Eye (tissue), 1 donor: ENCODE data around the gene PGGHG.
"Not testable (repeated sequence)": the region's sequence is repeated elsewhere in the genome, so short reads cannot be mapped to it uniquely, and the experiment has no call there.

Source experiments
- DNase-seq: peaks from one replicate; pipeline ENCODE4 v3.0.0-alpha.2; 2015

Gene PGGHG

DNA sequence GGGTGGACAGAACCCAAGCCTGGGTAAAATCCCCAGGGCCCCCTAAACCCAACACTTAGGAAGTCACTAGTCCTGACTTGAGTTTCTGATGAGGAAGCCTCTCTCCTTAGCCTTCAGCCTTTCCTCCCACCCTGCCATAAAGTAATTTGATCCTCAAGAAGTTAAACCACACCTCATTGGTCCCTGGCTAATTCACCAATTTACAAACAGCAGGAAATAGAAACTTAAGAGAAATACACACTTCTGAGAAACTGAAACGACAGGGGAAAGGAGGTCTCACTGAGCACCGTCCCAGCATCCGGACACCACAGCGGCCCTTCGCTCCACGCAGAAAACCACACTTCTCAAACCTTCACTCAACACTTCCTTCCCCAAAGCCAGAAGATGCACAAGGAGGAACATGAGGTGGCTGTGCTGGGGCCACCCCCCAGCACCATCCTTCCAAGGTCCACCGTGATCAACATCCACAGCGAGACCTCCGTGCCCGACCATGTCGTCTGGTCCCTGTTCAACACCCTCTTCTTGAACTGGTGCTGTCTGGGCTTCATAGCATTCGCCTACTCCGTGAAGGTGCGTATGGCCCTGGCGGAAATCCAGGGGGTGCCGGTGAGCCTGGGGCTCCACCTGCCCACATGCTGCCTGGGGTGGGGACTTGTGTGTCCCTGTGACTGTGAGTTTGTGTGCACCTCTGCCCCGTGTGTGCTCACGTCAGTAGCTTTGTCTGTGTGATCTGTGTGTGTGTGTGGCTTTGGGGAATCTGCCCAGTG, 25.0 kb downstream of the PGGHG start, which contains the start of gene IFITM1:
IFITM1 (plus strand) TSS at position 254 of the 767 bp plus-strand sequence; CDS start at position 385, 131 bp downstream.
- DNase-seq = peak; percentile 59

DNA sequence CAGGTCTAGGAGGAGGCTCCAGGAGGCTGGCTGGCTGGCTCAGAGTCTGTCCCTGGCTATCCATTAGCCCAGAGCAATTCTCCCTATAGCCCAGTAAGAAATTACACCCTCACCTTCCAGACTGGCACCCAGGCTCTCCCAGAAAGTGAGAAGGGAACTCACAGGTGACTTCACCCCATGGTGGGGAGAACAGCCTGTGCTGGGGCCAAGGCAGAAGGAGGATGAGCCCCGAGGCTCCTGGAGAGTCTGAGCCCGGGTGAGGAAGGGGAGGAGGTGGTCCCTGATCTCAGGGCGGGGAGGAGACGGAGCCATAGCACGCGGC, 25.6 kb downstream of the PGGHG start:
- not testable (repeated sequence) for DNase-seq

- no peak for DNase-seq
These were observed 26.1 kb downstream of the PGGHG start for GRCh38 chr11:315051-315481.

GRCh38 chr11:315516-315994, 26.6 kb downstream of the PGGHG start:
- no peak for DNase-seq

DNA sequence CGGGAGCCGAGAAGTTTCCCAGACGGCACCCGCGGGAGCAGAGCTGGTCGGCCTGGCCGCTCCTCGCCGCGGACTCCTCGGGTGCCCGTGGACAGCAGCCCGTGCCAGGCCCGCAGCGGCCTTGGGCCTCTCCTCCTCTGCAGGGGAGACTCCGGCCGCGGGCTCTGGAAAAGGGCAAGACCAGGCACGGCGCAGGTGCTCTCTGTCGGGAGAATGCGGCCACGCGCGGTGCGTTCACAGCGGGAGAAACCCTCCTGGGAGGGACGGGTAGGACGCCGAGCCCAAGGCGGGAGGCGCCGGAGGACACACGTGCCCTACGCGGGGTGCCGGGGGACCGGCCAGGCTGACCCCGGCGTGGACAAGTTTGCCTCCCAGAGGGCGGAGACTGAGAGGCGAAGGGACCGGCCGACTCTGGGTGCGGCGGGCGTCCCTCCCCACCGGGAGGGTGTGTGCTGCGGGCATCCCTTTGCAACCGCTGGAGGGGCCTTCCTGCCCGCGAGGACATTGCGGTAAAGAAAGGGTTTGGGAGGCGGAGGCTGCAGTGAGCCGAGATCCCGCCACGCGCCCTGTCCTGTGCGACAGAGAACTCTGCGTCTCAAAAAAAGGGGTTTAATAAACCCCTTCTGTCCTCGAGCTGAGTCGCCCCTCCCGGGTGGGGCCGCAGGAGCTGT, 27.2 kb downstream of the PGGHG start:
- peak; percentile 53 for DNase-seq

DNA sequence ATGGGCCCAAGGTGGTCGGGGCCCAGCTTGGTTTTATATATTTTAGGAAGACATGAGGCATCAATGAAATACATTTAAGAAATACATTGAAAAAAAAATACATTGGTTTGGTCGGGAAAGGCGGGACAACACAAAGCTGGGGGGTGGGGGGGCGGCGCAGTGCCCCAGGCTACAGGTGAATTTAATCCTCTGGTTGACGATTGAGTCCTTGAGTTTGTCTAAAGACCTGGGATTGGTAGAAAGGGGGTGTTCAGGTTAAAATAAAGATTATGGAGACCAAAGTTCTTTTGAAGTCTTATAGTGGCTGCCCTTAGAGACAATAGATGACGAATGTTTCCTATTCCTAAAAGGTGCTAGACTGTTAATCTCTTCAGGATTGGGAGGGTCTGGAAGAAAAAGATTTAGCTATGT, 28.0 kb downstream of the PGGHG start:
- no peak for DNase-seq

DNA sequence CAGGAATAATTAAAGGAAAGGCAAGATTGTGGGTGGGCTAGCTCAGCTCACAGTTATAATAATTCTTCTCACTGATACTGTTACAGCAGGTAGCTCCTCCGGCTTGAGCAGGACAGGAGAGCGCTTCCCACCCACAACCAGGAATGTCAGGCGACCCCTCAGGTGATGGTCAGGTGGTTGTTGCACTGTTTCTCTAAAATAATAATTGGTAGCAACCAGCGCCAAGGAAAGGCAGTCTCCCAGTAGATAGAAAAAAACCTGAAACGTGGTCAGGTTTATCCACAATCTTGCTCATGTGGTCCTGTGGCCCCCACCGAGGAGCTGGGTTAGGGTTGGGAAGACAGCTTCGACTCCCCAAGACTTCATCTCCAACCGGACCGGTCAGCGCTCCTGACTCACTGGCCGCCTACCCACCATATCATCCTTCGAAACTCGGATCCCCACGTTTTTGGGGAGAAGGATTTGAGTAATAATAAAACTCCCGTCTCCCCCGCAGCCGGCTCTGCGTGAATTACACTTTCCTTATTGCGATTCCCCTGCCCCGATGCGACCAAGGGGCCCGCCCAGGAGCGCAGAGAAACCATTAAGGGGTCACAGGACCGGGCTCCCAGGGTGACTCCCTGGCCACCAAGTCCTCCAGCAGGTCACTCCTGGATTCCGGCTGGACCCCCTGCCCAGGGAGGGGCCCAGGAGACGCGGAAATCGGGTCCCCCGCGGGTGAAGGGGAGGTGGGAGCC, 28.9 kb downstream of the PGGHG start:
- peak; percentile 27 for DNase-seq

DNA sequence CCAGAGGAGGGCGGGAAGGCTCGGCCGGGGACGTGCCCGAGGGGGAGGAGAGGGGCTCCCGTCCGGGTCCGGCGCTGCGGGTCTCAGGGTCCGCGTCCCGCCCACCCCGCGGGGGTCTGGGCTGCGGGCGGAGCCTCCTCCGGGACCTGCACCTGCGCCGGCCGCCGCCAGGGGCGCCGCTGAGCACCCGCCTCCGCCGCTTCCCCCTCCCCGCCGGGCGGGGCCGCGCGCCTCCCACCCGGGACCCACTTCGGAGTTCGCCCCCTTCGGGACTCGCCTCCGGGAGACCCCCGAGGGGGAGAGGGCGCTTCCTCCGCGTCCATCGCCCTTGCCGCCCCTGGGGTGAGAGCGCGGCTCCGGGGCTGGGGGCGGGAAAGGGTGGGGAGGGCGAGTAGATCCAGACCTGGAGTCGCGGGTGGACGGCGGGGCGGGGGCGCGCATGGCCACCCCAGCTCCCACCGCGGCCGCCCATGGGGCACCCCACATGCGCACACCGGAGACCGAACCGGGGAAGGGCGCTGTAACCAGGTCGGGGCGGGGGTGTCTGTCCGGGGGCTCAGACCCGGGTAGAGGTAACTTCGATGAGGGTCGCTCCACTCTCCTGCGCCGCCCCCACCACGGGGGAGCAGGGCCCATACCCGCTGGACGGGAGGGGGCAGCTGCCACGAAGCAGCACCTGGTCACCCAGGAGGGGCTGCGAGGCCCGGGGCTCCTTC, 29.6 kb downstream of the PGGHG start:
- not testable (repeated sequence) for DNase-seq

- DNase-seq = peak; percentile 37
These were observed 30.4 kb downstream of the PGGHG start for GRCh38 chr11:319121-319887.

DNA sequence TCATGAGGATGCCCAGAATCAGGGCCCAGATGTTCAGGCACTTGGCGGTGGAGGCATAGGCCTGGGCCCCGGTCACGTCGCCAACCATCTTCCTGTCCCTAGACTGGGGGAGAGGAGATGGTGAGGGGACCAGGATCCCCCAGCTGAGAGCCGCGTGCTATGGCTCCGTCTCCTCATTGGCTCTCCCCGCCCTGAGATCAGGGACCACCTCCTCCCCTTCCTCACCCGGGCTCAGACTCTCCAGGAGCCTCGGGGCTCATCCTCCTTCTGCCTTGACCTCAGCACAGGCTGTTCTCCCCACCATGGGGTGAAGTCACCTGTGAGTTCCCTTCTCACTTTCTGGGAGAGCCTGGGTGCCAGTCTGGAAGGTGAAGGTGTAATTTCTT, 31.0 kb downstream of the PGGHG start:
- not testable (repeated sequence) for DNase-seq

DNA sequence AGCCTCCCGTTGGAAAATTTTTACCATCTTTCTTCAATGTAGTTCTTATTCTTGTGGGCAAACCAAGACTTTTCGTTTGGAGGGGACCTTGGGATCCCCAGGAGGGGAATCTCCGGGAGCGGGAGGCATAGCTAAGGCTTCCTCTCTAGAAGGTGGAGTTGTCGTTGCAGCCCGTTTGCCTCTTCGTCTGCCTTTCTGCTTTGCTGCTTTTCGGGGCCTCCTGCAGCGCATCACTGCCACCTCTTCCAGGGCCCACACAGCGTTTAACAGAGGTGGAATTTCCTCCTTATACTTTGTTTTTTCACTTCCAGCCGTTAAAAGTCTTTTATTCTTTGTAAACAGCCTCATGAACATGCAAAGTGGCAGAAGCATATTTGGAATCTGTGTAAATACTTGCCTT, 35.2 kb downstream of the PGGHG start:
- no peak for DNase-seq

- DNase-seq = peak; percentile 50
These were observed 35.9 kb downstream of the PGGHG start for GRCh38 chr11:324593-325517.

- DNase-seq = no peak
These were observed 37.1 kb downstream of the PGGHG start for GRCh38 chr11:325796-326591.

GRCh38 chr11:326592-326841, 37.6 kb downstream of the PGGHG start:
- no peak for DNase-seq

DNA sequence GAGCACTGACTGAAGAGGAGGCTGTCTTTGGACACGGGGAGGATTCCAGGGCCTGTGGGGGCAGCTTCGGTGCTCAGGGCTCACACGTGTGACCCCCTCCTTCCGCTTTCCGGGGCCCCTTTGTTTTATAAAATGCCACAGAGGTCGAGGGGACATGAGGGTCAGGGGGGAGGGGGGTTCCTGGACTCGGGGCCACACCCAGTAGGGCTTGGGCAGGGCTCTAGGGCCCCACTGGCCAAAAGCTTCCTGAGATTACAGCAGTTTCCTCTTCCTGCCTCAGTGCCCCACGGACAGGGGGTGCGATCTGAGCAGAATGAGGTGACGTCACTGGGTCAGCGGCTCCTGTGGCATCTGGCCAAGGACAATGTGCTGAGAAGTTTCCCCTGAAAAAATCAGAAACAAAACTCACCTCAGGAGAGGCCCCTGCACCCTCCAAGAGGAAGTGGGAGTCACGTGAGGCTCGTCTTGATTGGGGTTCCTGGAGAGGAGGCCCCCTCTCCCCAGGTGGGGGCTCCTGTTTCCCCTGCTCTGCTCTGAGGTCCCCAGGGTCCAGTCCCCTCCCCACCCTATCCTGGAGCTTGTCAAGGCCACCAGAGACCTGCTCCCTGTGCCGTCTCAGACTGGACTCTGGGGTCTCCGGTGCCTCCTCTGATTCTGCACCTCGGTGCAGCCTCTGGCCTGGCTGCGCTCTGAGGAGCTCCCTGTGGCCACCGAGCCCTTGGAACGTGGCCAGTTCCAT, 38.1 kb downstream of the PGGHG start:
- peak; percentile 56 for DNase-seq

GRCh38 chr11:327581-327923, 38.6 kb downstream of the PGGHG start:
- no peak for DNase-seq

DNA sequence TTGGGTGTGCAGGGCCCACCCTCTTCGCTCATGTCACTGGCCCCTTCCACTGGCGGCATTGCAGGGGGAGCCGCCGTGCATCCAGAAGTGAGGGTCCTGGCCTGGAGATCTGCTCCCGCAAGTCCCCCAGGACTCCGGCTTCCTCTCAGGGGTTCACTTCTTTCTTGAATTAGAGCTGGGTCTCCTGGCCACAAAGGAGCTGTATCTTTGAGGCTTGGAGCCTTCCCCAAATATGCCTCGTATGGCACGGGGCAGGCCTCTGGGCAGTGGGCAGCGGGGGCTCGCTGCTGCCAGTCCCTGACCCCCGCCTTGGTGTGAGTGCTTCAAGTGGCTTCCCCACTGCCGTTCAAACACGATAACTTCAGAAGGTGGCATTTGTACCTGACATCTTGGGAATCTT, 39.1 kb downstream of the PGGHG start:
- DNase-seq = no peak

DNA sequence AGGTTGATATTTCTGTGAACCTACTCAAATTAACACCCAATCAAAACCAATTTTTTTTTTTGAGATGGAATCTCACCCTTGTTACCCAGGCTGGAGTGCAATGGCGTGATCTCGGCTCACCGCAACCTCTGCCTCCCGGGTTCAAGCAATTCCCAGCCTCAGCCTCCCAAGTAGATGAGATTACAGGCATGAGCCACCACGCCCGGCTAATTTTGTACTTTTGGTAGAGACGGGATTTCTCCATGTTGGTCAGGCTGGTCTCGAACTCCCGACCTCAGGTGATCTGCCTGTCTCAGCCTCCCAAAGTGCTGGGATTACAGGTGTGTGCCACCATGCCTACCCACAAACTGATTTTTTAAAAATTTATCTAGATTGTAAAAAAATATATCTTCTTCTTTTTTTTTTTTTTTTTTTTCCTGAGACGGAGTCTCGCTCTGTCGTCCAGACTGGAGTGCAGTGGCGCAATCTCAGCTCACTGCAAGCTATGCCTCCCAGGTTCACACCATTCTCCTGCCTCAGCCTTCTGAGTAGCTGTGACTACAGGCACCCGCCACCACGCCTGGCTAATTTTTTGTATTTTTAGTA, 39.7 kb downstream of the PGGHG start:
- not testable (repeated sequence) for DNase-seq

GRCh38 chr11:329886-330253, 40.9 kb downstream of the PGGHG start:
- DNase-seq = no peak

DNA sequence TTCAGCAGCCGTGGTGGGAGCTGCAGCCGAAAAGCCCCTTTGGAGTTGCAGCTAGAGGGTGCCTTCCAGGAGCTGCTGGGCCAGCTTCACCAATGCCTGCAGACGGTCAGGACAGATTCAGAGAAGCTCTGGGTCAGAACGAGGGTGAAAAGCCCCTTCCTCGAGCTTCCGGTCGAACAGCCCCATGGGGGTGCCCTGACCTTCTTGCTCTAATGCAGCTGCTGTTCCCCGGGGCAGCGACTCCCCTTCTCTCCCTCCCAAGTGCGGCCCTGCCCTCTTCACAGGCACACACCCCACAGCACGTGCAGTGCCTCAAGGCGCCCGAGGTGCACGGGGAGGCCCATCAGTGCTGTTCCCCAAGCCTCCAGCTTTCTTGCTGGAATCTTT, 41.4 kb downstream of the PGGHG start:
- no peak for DNase-seq
